Mesangial cell (primary cell): ENCODE results near the gene FLOT1. TPM values are rescaled to one million over a fixed set of nuclear protein-coding genes. Genes with fewer than 3 reads are reported as not detected.

Experiments used
- total RNA-seq: library from RNA; depleted of rRNA; stranded (reverse); fragments of >200 nt; gene quantifications from 2 replicates; pipeline ENCODE4 v1.2.3, GENCODE V29; 2015

Gene FLOT1, protein sequence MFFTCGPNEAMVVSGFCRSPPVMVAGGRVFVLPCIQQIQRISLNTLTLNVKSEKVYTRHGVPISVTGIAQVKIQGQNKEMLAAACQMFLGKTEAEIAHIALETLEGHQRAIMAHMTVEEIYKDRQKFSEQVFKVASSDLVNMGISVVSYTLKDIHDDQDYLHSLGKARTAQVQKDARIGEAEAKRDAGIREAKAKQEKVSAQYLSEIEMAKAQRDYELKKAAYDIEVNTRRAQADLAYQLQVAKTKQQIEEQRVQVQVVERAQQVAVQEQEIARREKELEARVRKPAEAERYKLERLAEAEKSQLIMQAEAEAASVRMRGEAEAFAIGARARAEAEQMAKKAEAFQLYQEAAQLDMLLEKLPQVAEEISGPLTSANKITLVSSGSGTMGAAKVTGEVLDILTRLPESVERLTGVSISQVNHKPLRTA
- total RNA-seq: 127 and 150 TPM in 2 replicates

DNA sequence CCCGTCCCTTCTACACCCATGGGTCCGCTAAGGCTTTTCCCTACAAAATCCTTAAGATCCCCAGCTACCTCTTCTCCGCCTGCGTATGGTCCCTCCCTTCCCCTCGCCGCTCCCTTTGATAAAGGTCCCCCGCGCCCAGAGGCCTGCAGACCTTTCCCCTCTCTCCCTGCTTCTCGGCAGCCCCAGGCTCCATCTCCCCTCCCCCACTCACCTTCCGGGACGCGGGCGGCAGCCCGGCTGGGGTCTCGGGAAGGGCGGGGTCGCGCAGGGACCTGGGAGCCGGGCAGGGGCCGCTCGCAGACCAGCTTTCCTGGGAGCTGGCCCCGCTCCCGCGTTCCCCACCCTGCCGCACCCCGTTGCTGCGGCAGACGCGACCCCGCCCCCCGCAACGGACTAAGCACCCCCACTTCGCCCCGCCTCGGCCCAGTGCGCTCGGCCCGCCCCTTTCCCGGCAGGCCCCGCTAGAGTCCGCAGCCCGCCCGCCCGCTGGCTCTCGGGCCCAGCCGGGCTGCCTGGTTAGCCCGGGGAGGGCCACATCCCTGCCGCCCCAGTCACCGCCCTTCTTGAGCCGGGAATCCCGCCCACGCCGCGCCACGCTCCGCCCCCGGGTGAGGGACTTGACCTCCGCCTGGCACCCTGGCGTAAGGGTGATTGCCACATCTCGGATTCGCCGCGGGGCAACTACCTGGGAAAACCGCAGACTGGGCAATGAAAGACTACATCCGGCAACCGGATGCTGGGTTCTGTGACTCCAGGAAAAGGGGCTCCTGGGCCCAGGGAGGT, at the start of gene FLOT1:
TSS of gene FLOT1 (minus strand) at position 372 of the 783 bp plus-strand sequence. CDS start 498 bp downstream, outside the sequence.

DNA sequence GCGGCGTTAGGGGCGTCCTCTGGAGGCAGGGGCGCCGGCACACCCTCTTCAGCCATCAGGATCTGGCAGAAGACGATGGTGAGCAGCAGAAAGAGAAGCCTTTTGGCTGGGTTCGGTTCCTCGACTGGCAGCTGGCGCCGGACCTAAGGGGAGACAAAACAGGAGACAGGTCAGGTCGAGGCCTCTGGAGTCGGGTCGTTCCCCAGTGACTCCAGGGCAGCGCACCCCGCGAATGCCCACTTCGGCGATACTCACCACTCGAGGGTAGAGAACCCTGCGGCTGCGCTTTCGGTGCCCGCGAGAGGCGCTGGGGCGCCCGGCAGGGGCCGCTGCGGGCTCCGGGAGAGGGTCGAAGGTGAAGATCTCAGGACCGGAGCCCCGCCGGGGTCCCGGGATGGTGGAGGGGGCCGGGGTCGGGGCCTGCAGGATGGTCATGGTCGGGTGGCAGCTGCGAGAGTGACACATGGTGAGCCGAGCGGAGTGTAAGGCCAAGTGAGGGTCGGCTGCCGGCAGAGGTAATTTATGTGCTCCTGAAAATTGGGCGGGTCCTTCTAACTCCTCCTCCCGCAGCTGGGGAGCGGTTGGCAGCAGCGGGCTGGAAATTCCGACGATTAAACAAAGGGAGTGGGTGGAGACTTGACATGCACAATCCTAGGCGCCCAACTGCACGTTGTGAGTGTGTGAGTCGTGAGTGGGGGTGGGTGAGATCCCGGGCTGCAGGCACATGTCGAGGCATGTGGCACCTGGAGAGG, 1.7 kb upstream of the FLOT1 start, which contains the start of gene IER3:
TSS of gene IER3 (minus strand) at position 494 of the 752 bp plus-strand sequence. CDS start at position 465, 29 bp downstream.

DNA sequence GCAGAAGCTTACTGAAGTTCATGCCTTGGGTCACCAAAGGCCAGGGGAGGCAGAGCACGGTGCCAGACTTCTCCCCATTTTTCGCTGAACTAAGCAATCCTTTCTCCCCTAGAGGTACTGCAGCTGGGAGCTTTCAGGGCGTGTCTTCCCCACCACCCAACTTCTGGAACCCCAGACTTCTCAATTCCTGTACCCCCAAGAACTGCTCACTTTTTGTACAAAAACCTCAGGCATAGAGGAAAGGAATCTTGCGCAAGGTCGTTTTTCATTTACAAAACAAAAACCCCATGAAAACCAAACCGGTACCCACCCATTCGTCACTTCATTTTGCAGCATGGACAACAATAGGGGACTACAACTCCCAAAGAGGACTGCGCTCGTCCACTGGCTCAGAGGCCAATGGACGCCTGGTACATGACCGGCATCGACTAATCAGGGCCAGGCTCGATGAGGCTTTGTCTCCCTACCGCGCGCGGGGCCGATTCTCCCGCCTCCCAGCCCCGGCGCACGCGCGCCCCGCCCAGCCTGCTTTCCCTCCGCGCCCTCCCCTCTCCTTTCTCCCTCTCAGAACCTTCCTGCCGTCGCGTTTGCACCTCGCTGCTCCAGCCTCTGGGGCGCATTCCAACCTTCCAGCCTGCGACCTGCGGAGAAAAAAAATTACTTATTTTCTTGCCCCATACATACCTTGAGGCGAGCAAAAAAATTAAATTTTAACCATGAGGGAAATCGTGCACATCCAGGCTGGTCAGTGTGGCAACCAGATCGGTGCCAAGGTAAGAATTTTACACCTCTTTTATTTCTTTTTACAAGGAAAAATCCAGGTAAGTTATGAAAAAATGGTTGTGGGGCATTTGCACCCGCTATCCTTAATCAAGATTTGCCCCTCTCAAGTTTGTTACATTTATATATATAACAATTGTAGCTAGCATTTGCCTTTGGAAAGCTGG, 22.4 kb downstream of the FLOT1 start, which contains the start of gene TUBB:
TSS of gene TUBB (plus strand) at position 562 of the 947 bp plus-strand sequence. CDS start at position 717, 155 bp downstream.

DNA sequence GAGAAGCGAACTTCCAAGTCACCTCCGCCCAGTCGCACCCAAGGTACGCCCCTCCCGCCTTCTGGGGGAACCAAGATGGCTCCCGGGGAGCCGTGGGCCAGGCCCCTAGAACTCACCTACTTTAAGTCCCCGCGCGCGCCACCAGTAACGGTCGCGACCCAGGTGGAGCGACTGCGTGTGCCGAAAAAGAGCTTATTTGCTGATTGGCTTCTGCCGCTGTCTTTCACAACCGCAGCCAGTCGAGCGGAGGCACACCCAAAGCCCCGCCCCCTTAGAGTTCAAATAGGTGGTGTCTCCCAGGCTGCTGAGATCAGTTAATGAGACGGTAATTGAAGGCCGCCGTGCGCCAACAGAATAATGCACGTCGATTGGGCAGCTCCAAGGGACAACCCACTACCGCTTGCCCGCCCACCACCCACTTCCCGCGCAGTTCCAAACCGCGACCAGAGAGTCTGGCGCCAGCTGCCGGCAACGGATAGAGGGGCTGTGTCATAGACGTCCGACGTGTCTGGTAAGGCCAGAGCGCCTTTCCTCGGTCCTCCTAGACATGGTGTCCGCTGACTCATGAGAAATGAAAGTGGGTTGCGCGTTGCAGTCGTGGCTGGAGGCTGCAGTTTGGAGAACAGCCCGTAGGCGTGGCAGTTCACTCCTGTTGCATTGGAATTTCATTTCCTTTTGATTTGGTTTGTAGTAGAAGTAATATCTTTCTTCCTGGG, 25.2 kb downstream of the FLOT1 start, which contains the start of gene MDC1:
TSS of gene MDC1 (minus strand) at position 153 of the 716 bp plus-strand sequence. CDS start 2,106 bp downstream, outside the sequence.

DNA sequence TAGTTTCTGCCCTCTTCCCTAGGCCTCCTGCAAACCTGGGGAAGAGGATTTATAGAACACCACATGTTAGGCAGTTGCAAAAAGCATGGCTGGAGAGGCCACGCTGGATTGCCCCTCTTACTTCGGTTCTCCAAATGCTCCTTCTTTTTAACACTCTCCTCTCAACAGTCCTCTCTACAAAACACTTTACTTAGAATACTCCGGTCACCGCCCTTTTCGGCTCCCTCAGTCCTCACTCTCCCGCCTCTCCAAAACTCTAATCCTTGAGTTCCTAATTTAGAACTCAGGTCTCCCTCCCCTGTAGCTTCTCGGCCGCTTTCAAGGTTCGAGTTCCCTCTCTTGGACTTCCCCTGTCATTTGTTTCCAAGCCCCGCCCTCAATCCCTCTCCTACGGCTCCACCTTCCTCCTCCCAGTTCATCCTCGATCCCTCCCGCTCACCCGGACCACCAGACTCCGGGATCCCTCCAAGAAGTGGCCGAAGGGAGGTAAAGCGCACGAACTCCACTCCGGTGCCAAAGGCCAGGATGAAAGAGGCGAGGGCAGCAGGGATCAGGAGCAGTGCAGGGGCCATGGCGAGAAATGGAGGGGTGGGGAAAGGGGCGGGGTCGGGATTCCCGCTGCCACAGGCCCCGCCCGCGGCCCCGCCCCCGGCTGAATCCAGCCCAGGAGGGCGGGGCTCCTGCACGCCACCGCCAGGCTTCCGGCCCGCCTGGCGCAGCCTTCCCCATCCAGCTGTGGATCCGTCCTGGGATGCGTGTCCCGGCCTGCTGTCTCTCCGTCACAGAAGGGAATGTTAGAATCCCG, 51.9 kb downstream of the FLOT1 start, which contains the start of gene NRM:
TSS of gene NRM (minus strand) at position 582 of the 805 bp plus-strand sequence. CDS start at position 572, 10 bp downstream.

DNA sequence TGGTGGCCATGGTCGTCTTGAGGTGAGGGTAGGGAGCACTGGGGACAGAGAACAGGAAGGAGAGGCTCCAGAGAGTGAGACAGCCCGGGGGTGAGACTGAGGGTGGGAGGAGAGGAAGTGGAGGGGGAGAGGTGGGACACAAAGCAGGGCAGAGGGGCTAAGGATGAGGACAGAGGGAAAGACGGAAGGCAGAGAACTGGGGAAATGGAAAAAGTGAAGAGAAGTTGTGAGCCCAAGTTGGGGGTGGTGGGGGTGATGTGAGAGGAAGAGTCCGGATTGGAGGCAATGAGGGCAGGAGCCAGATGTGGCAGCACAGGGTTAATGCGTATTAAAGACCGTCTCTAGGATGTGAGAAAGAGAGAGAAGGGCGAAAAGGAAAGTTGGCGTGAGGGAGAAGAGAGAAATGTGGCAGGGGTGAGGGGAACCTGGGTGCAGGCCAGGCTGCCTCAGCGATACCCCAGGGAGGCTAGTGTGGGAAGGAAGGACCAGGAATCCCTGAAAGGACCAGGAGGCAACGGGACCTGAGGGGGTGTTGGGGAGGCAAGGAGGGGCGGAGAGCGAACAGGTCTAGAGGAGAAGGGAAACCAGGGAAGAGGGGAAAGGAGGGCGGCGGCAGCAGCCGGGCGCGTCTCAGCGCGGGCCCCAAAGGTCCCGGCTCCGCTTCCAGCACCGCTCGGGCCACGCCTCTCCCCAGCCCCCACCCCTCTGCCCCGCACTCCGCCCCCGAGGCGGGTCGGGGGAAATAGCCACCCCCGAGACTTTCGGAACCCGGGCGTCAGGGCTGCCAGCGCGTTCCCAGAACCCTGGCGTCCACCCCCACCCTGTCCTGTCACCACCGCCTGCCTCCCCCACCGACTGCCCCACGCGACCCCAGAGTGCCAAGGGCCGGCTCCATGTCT, 56.2 kb downstream of the FLOT1 start, which contains the start of gene PPP1R18:
TSS of gene PPP1R18 (minus strand) at position 637 of the 899 bp plus-strand sequence. CDS start at position 10, 627 bp downstream.

Other genes starting within 250 kb of the FLOT1 start
- gene GNL1, start 186.2 kb downstream of the FLOT1 start, total RNA-seq: 42.0 and 44.0 TPM in 2 replicates
- 9.3 and 9.8 TPM in 2 replicates for gene PRR3, start 185.4 kb downstream of the FLOT1 start, total RNA-seq
- gene ABCF1, start 171.2 kb downstream of the FLOT1 start, total RNA-seq: 32.1 and 37.8 TPM in 2 replicates
- gene PPP1R10, start 125.4 kb downstream of the FLOT1 start, total RNA-seq: 22.0 and 36.1 TPM in 2 replicates
- gene MRPS18B, start 124.8 kb downstream of the FLOT1 start, total RNA-seq: 52.4 and 67.6 TPM in 2 replicates
- gene ATAT1, start 115.8 kb downstream of the FLOT1 start, total RNA-seq: 5.1 and 9.0 TPM in 2 replicates
- gene C6orf136, start 95.6 kb downstream of the FLOT1 start, total RNA-seq: 8.0 and 10.0 TPM in 2 replicates
- 23.3 and 33.4 TPM in 2 replicates for gene DHX16, start 69.7 kb downstream of the FLOT1 start, total RNA-seq
- 60.1 and 75.4 TPM in 2 replicates for gene PPP1R18, start 56.0 kb downstream of the FLOT1 start, total RNA-seq
- 17.7 and 26.2 TPM in 2 replicates for gene NRM, start 51.7 kb downstream of the FLOT1 start, total RNA-seq
- 9.9 and 14.3 TPM in 2 replicates for gene MDC1, start 25.4 kb downstream of the FLOT1 start, total RNA-seq
- 856 and 2,016 TPM in 2 replicates for gene TUBB, start 22.3 kb downstream of the FLOT1 start, total RNA-seq
- gene IER3, start 1.9 kb upstream of the FLOT1 start, total RNA-seq: 123 and 201 TPM in 2 replicates
- 55.7 and 224 TPM in 2 replicates for gene DDR1, start 141.8 kb upstream of the FLOT1 start, total RNA-seq
- gene GTF2H4, start 165.5 kb upstream of the FLOT1 start, total RNA-seq: 21.0 and 27.5 TPM in 2 replicates
- 26.1 and 43.4 TPM in 2 replicates for gene VARS2, start 171.6 kb upstream of the FLOT1 start, total RNA-seq
- gene SFTA2, start 189.5 kb upstream of the FLOT1 start, total RNA-seq: not detected in 2 replicates
- gene MUCL3, start 198.3 kb upstream of the FLOT1 start, total RNA-seq: not detected in 2 replicates
- not detected in 2 replicates for gene MUC21, start 241.0 kb upstream of the FLOT1 start, total RNA-seq